NCI-H526 treated with DMSO at 0.1 percent for 48 hours (cell line): ENCODE measurements around the gene ATRN.
A peak's percentile ranks its signal among the peaks of the same experiment; 100 is the strongest.

ENCODE experiments used
- DNase-seq: peaks from one replicate; lab custom pipeline; 2025; lab: John Stamatoyannopoulos, UW

The ATRN gene

DNA sequence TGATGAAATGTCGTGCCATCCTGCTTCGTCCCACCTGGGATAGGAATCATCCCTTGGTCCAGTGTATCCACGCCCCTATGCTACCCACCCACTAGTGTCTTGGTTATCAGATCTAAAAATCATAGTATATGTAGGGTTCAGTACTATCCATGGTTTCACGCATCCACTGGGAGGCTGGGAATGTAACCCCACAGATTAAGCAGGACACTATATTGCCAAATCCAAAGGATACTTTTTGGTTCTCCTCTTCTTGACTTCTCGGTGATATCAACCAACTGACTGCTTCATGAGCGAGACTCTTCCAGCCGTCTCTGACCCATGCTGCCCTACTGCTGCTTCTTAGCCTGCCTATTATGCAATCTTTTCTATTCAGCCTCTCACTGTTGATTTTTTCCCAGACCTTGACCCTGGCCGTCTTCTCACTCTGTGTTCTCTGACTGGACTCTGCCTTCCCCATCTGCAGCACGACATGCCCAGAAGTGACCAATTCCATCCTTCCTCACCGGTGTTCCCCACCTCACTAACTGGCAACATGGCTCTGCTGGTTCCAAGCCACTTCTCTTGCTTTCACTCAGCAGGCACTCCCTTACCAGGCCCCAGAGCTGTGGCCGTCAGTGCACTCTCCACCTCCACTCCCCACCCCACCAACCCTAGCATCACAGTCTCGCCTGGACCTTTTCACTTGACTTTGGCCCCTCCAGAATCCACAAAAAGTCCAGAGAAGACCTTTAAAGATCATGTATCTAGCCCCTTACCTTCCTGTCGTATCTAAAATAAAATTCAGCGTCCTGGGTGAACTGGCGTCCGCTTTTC lies 157.9 kb downstream of the ATRN start:
- DNase-seq = no peak

- DNase-seq = no peak
Measured at GRCh38 chr20:3629893-3630292, 159.1 kb downstream of the ATRN start.

GRCh38 chr20:3630429-3630828 lies 159.6 kb downstream of the ATRN start:
- DNase-seq = no peak

DNA sequence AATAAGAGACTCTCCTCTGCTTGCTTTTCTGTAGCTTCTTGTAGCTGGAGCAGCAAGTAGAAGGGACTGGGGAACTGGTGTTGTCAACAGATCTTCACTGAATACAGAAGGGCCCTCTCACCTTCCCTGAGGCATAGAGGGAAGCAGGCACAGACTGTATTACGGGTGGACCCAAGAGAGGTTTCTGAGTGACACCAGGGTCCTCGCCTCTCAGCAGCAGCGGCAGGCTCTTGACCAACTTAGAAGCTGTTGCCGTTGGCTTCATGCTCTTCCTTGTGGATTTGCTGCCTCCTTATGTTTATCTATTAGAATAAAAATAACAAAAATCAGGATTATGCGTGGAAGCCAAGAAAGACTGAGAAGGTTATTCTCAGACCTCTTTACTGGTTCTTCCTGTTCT lies 160.7 kb downstream of the ATRN start:
- no peak for DNase-seq

- DNase-seq = peak; percentile 9
Measured at GRCh38 chr20:3632311-3633004, 161.6 kb downstream of the ATRN start.

- DNase-seq = no peak
Measured at GRCh38 chr20:3633913-3634478, 163.2 kb downstream of the ATRN start.

DNA sequence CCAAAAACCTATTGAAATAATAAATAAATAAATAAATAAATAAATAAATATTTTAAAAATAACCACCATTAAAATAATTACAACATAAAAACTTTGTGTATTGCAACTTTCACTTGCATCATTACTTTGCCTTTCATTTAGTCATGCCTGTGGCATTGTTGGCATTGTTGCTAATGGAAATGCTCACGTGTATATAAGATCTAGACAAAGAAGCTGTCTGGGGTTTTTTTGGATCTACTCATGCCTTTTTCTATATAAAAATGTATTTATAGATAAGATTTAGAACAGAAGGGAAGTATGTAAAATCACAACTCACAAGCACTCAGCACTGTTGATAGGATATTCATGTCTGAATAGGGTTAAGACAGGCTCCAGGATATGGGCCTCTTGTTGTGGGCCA lies 164.5 kb downstream of the ATRN start:
- no peak for DNase-seq

DNA sequence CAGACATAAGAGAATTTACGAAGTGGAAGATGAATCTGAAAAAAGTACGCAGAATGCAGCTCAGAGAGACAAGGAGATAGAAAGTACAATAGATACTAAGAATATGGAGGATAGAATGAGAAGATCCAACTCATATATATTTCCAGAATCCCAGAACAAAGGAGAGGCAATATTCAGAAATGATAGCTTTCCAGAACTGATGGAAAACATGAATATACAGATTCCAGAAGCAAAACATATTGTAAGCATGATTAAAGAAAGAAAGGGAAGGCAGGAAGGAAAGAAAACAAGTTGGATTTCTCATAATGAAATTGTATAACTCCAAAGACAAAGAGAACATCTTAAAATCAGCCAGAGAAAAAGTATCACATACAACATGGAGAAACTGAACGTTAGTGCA lies 169.4 kb downstream of the ATRN start:
- DNase-seq = no peak

- no peak for DNase-seq
Measured at GRCh38 chr20:3645309-3646066, 174.7 kb downstream of the ATRN start.

DNA sequence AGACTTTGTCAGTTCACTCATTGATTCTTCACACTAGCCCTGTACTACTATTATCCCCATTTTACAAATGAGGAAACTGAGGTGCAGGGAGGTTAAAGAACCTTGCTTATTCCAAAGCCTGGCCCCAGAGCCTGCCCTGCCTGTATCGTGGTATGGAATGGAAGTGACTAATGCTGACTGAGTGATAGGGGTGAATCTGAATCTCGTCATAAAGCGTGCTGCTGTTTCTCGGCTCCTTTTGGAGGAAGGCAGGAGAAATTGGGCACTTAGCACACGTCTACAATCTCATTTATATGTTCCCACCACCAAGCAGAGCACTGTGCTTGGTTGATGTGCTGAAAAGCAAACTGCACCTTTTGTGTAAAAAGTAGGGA lies 175.2 kb downstream of the ATRN start:
- DNase-seq = no peak

DNA sequence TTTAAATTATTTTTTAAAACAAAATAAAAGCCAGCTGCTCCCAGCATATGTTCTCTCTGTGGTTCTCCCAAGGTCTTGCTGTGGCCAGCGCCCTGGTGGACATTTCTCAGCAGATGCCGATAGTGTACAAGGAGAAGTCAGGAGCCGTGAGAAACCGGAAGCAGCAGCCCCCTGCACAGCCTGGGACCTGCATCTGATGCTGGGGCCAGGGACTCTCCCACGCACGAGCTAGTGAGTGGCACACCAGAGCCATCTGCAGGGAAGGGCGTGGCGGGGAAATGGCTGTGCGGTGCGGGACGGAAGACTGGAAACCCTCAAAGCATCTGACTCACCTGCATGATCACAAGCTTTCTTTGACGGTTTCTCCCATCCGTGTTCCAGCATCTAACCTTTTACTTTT lies 175.8 kb downstream of the ATRN start:
- no peak for DNase-seq

GRCh38 chr20:3647473-3647872 lies 176.7 kb downstream of the ATRN start:
- no peak for DNase-seq

- DNase-seq = peak; percentile 20
Measured at GRCh38 chr20:3648951-3649350, 178.1 kb downstream of the ATRN start.

DNA sequence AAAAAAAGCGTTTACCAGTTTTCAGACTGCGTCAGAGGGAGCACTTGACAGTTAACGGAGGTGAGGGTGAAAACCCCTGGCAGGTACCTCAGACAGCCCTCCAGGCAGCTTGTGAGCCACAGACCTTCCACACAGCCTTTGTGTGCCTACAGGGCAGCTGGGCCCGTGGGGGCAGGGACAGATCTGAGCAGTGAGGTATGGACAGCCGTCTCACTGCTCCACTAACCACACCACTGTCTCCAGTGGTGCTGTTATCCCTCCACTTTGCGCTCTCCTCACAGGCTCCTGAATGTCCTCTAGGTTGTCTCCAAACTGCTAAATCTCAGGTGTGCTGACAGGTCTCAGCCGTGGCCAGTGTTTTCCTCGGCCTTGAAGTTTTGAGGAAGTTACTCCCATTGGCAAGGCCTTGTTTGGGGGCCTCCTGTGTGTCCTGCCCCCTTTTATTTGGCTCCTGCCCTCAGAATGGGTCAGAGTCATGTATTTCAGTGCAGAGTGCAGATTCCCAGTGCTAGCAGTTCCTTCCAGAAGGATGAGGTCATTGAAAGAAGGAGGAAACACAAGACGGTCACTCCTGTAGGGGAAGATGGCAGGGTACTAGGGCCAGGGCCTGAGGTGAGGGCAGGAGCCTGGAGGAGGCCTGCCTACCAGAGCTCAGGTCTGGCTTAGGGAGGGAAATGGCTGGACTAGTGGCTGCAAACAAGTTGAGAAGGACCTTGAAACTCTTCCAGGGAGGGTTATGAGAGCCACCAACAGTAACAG lies 180.6 kb downstream of the ATRN start:
- DNase-seq = peak; percentile 67

DNA sequence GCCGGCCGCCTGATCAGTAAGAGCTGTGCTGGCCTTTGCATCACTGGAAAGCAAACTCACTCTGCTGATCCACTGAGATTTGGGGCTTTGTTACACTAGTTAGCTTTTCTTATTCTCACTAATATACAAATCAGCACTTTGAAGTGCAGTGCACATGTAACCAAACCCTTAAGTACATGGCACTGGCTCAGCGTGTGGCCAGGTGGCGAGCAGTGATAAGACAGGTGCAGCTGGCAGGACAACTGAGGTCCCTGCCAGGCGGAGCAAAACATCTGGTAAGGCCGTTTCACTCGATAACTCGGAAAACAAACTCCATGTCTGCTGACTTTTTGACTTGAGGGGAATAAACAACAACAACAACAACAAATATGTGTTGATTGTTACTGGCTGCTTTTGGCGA lies 181.4 kb downstream of the ATRN start:
- DNase-seq = no peak

GRCh38 chr20:3652676-3653596 lies 182.1 kb downstream of the ATRN start:
- peak; percentile 34 for DNase-seq

GRCh38 chr20:3653921-3654320 lies 183.1 kb downstream of the ATRN start:
- DNase-seq = no peak

- DNase-seq = peak; percentile 65
Measured at GRCh38 chr20:3654326-3655130, 183.7 kb downstream of the ATRN start.

DNA sequence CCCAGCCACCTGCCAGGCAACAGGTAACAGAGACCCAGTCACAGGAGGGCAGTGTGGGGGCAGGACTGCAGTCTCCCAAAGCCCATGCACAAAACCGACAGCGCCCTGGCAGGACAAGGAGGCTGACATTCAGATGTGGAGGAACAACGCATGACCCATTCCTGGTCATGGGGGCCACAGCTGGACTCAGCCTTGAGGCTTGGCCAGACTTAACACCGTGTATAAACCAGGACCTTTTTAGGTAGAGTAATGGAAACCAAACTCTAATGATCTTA lies 184.2 kb downstream of the ATRN start:
- DNase-seq = no peak
